MCF 10A (cell line): ENCODE data around the gene NEO1. TPM values are rescaled to one million over a fixed set of nuclear protein-coding genes. Genes with fewer than 3 reads are reported as not detected.

ENCODE experiments used
- BruUV-seq: library from RNA; stranded (reverse); fragments of 400-500 nt; replicated peaks from 2 replicates; lab custom pipeline; 2021; lab: Mats Ljungman, UMichigan
- CTCF ChIA-PET: fragments of 300-600 bp; sonication (Branson Sonifier 250); formaldehyde crosslinking; extraction: SDS; loops from one replicate; lab custom pipeline; 2021; ENCODE audit warnings: antibody characterized with exemption, inconsistent platforms; lab: Yijun Ruan, JAX
- POLR2A ChIA-PET: fragments of 300-600, 350-650 bp; sonication (Branson Sonifier 250); formaldehyde crosslinking; extraction: SDS; loops from one replicate; lab custom pipeline; 2020; ENCODE audit warnings: antibody characterized with exemption, inconsistent platforms; lab: Yijun Ruan, JAX
- DNase-seq: peaks from one replicate; pipeline ENCODE4 v3.0.0-alpha.2; 2018; ENCODE audit not compliant: unreplicated experiment
- H3K27ac Mint-ChIP-seq: one replicate; pipeline ENCODE4 v1.8.0; 2022; ENCODE audit warnings: mild to moderate bottlenecking, low read depth, mixed read lengths; ENCODE audit not compliant: unreplicated experiment
- H3K27me3 Mint-ChIP-seq: one replicate; pipeline ENCODE4 v1.8.0; 2022; ENCODE audit warnings: mixed read lengths; ENCODE audit not compliant: insufficient read depth, unreplicated experiment
- H3K36me3 Mint-ChIP-seq: one replicate; pipeline ENCODE4 v1.8.0; 2022; ENCODE audit warnings: mild to moderate bottlenecking, moderate library complexity, mixed read lengths; ENCODE audit not compliant: insufficient read depth, unreplicated experiment
- H3K4me1 Mint-ChIP-seq: one replicate; pipeline ENCODE4 v1.8.0; 2022; ENCODE audit warnings: mixed read lengths; ENCODE audit not compliant: insufficient read depth, unreplicated experiment
- H3K4me3 Mint-ChIP-seq: one replicate; pipeline ENCODE4 v1.8.0; 2022; ENCODE audit warnings: mild to moderate bottlenecking, moderate library complexity, mixed read lengths; ENCODE audit not compliant: unreplicated experiment
- H3K9me3 Mint-ChIP-seq: one replicate; pipeline ENCODE4 v1.8.0; 2022; ENCODE audit warnings: mixed read lengths; ENCODE audit not compliant: unreplicated experiment
- CTCF ChIP-seq: fragments of 200-600 bp; IDR thresholded peaks from one replicate; pipeline ENCODE4 v1.8.0; 2022; ENCODE audit warnings: antibody characterized with exemption, mild to moderate bottlenecking; ENCODE audit not compliant: unreplicated experiment
- intact Hi-C: fragments of 100-400 bp; cut with micrococcal nuclease; formaldehyde crosslinking; loops from 2 replicates; pipeline ENCODE4 v1.14.1; 2022
- total RNA-seq: library from RNA; stranded (reverse); gene quantifications from 2 replicates; pipeline ENCODE4 v1.2.3, GENCODE V29; 2022

Gene NEO1
- total RNA-seq, 1 experiment from 2014 or later: 13.2 TPM

- H3K4me1 Mint-ChIP-seq: no peaks in the 10 kb centered on the region
- H3K27ac Mint-ChIP-seq: no peak overlapping the region
- intact Hi-C loops: no loop called here
- DNase-seq: no peak
- BruUV-seq: no TSS peak
- CTCF ChIA-PET: no interaction called here
- POLR2A ChIA-PET: interaction anchor here (0.6 kb wide), 1 partner anchor 11 kb away, joined by 3 read pairs; no protein-coding TSS in a partner anchor
- H3K9me3 Mint-ChIP-seq: peaks cover 9% of the 10 kb centered on the region
- no peaks in the 10 kb centered on the region for H3K36me3 Mint-ChIP-seq
- TF ChIP-seq CTCF: no peak
- no peak overlapping the region for H3K4me3 Mint-ChIP-seq
- no peaks in the 10 kb centered on the region for H3K27me3 Mint-ChIP-seq
Observed at GRCh38 chr15:73176598-73176997, 124.3 kb downstream of the NEO1 start.

GRCh38 chr15:73183071-73183470 is 130.8 kb downstream of the NEO1 start:
- no peaks in the 10 kb centered on the region for H3K27me3 Mint-ChIP-seq
- no peak for DNase-seq
- no peak for TF ChIP-seq CTCF
- BruUV-seq: no TSS peak
- ChIA-PET CTCF (interaction anchor here (0.6 kb wide), 1 partner anchor 51 kb away, joined by 4 read pairs; no protein-coding TSS in a partner anchor), POLR2A (no interaction called here)
- no peaks in the 10 kb centered on the region for H3K4me1 Mint-ChIP-seq
- no peaks in the 10 kb centered on the region for H3K36me3 Mint-ChIP-seq
- H3K9me3 Mint-ChIP-seq: peaks cover 14% of the 10 kb centered on the region
- intact Hi-C loops: no loop called here
- no peak overlapping the region for H3K27ac Mint-ChIP-seq
- H3K4me3 Mint-ChIP-seq: no peak overlapping the region

- no peak for TF ChIP-seq CTCF
- peaks cover 8% of the 10 kb centered on the region for H3K4me1 Mint-ChIP-seq
- ChIA-PET POLR2A (no interaction called here), CTCF (no interaction called here)
- no peaks in the 10 kb centered on the region for H3K36me3 Mint-ChIP-seq
- no TSS peak for BruUV-seq
- H3K27me3 Mint-ChIP-seq: no peaks in the 10 kb centered on the region
- no peak overlapping the region for H3K4me3 Mint-ChIP-seq
- intact Hi-C loops: no loop called here
- H3K9me3 Mint-ChIP-seq: no peaks in the 10 kb centered on the region
- no peak for DNase-seq
- H3K27ac Mint-ChIP-seq: peak overlapping the region; percentile 41
Observed at GRCh38 chr15:73190189-73190601, 137.9 kb downstream of the NEO1 start.

GRCh38 chr15:73195166-73195565 is 142.9 kb downstream of the NEO1 start:
- no peak overlapping the region for H3K4me3 Mint-ChIP-seq
- ChIA-PET CTCF (no interaction called here), POLR2A (no interaction called here)
- H3K27me3 Mint-ChIP-seq: no peaks in the 10 kb centered on the region
- no peak overlapping the region for H3K27ac Mint-ChIP-seq
- DNase-seq: no peak
- no peaks in the 10 kb centered on the region for H3K9me3 Mint-ChIP-seq
- intact Hi-C loops: no loop called here
- TF ChIP-seq CTCF: no peak
- H3K36me3 Mint-ChIP-seq: peaks cover 6% of the 10 kb centered on the region
- no TSS peak for BruUV-seq
- H3K4me1 Mint-ChIP-seq: peaks cover 5% of the 10 kb centered on the region
